ENCODE measurements around the gene UCHL3.

DNA sequence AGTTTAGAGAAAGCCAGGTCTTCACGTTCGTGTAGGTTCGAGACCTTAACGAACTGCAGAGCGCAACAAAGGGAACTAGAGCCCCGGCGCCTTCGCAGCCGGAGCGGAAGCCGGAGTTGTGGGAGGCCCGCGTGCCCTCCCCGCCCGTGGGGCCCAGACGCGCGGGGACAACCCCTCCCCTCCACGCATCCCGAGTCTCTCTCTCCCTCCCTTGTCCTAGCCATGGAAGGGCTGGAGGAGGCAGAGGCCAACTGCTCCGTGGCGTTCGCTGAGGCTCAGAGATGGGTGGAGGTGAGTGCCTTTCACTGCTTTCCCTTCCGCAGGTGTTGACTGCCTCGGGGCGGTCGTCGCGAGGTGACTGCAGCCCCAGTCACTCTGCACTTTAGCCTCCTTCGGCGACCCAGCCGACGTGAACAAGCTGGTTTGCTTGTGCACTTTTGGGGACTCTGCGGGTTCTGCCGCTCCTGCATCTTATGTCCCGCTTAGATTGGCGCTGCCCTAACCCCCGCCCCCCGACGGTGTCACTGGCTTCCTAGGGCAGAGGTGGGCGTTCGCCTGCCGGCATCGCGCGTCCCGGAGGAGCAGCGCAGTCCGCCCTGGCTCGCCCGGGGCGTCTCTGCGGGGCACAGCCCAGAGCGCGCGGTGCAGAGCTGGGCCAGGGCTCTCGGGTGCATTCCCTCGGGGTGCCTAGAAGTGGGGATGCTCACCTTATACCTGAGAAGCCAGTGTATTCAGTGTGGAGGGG, 87.0 kb downstream of the UCHL3 start:
- TF ChIP-seq, protein P1, sequence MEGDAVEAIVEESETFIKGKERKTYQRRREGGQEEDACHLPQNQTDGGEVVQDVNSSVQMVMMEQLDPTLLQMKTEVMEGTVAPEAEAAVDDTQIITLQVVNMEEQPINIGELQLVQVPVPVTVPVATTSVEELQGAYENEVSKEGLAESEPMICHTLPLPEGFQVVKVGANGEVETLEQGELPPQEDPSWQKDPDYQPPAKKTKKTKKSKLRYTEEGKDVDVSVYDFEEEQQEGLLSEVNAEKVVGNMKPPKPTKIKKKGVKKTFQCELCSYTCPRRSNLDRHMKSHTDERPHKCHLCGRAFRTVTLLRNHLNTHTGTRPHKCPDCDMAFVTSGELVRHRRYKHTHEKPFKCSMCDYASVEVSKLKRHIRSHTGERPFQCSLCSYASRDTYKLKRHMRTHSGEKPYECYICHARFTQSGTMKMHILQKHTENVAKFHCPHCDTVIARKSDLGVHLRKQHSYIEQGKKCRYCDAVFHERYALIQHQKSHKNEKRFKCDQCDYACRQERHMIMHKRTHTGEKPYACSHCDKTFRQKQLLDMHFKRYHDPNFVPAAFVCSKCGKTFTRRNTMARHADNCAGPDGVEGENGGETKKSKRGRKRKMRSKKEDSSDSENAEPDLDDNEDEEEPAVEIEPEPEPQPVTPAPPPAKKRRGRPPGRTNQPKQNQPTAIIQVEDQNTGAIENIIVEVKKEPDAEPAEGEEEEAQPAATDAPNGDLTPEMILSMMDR (IDR thresholded peaks at IDR 0.05), result no peak
- TF ChIP-seq POLR2A (IDR thresholded peaks at IDR 0.05), result no peak
- TF ChIP-seq EP300 (IDR thresholded peaks at IDR 0.05), result peak in 1 of 2 donors; percentile 6

All from tibial nerve (tissue), 4 donors.